Ishikawa (cell line): Measurements from ENCODE around the gene REEP2.

Source experiments
- CEBPB ChIP-seq: IDR thresholded peaks from 2 replicates; pipeline ENCODE4 v1.6.1; 2012
- CREB1 ChIP-seq: IDR thresholded peaks from 2 replicates; pipeline ENCODE4 v1.6.1; 2012; ENCODE audit warnings: low read depth
- EGR1 ChIP-seq: IDR thresholded peaks from 2 replicates; pipeline ENCODE4 v1.6.1; 2012
- EP300 ChIP-seq: IDR thresholded peaks from 2 replicates; pipeline ENCODE4 v1.6.1; 2012; ENCODE audit warnings: borderline replicate concordance
- FOXM1 ChIP-seq: IDR thresholded peaks from 2 replicates; pipeline ENCODE4 v1.6.1; 2012; ENCODE audit warnings: low read depth, borderline replicate concordance
- NFIC ChIP-seq: IDR thresholded peaks from 2 replicates; pipeline ENCODE4 v1.6.1; 2012
- RAD21 ChIP-seq: IDR thresholded peaks from 2 replicates; pipeline ENCODE4 v1.6.1; 2012; ENCODE audit warnings: low read depth
- TAF1 ChIP-seq: IDR thresholded peaks from 2 replicates; pipeline ENCODE4 v1.6.1; 2012; ENCODE audit warnings: low read depth, mild to moderate bottlenecking
- TCF12 ChIP-seq: IDR thresholded peaks from 2 replicates; pipeline ENCODE4 v1.6.1; 2012; ENCODE audit warnings: low read depth
- TEAD4 ChIP-seq: IDR thresholded peaks from 2 replicates; pipeline ENCODE4 v1.6.1; 2012
- USF1 ChIP-seq: IDR thresholded peaks from 2 replicates; pipeline ENCODE4 v1.6.1; 2012
- YY1 ChIP-seq: IDR thresholded peaks from 2 replicates; pipeline ENCODE4 v1.6.1; 2012; ENCODE audit warnings: low read depth
- TF ChIP-seq, protein P1 (sequence below): IDR thresholded peaks from 2 replicates; pipeline ENCODE4 v1.6.1; 2012; ENCODE audit warnings: low read depth, mild to moderate bottlenecking
- TF ChIP-seq, protein P2 (sequence below): IDR thresholded peaks from 2 replicates; pipeline ENCODE4 v1.6.1; 2012

GRCh38 chr5:138464388-138465260 lies 25.8 kb downstream of the REEP2 start:
- TF ChIP-seq FOXM1 (no peak), EP300 (no peak), USF1 (no peak; the same call in 1 of the 2 replicates), TCF12 (peak; percentile 11), EGR1 (peak; percentile 91), CEBPB (no peak), CREB1 (no peak), TEAD4 (0 out of 2 replicates have a peak, but pooled peaks have one; percentile 8), TAF1 (peak; percentile 44), NFIC (no peak; the same call in 1 of the 2 replicates), YY1 (no peak), RAD21 (no peak)
- TF ChIP-seq, protein P1, sequence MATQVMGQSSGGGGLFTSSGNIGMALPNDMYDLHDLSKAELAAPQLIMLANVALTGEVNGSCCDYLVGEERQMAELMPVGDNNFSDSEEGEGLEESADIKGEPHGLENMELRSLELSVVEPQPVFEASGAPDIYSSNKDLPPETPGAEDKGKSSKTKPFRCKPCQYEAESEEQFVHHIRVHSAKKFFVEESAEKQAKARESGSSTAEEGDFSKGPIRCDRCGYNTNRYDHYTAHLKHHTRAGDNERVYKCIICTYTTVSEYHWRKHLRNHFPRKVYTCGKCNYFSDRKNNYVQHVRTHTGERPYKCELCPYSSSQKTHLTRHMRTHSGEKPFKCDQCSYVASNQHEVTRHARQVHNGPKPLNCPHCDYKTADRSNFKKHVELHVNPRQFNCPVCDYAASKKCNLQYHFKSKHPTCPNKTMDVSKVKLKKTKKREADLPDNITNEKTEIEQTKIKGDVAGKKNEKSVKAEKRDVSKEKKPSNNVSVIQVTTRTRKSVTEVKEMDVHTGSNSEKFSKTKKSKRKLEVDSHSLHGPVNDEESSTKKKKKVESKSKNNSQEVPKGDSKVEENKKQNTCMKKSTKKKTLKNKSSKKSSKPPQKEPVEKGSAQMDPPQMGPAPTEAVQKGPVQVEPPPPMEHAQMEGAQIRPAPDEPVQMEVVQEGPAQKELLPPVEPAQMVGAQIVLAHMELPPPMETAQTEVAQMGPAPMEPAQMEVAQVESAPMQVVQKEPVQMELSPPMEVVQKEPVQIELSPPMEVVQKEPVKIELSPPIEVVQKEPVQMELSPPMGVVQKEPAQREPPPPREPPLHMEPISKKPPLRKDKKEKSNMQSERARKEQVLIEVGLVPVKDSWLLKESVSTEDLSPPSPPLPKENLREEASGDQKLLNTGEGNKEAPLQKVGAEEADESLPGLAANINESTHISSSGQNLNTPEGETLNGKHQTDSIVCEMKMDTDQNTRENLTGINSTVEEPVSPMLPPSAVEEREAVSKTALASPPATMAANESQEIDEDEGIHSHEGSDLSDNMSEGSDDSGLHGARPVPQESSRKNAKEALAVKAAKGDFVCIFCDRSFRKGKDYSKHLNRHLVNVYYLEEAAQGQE = no peak
- TF ChIP-seq, protein P2, sequence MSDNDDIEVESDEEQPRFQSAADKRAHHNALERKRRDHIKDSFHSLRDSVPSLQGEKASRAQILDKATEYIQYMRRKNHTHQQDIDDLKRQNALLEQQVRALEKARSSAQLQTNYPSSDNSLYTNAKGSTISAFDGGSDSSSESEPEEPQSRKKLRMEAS = peak; percentile 50; the same call in 1 of the 2 replicates
